ENCODE data around the gene PIK3R1. TPM values are rescaled to one million over a fixed set of nuclear protein-coding genes. Genes with fewer than 3 reads are reported as not detected.

Gene PIK3R1
- total RNA-seq, 1 donor, result 26.8 TPM

GRCh38 chr5:68299575-68299974 is 84.0 kb downstream of the PIK3R1 start:
- no peaks in the 10 kb centered on the region for H3K9me3 ChIP-seq (ENCODE audit: low read depth, low read length)
- no peak overlapping the region for H3K27ac ChIP-seq (ENCODE audit: low read depth, low read length)
- H3K27me3 ChIP-seq (ENCODE audit: insufficient read depth, low read length), result no peaks in the 10 kb centered on the region
- H3K4me1 ChIP-seq (ENCODE audit: insufficient read depth, low read length), result peaks cover 14% of the 10 kb centered on the region
- peaks cover 35% of the 10 kb centered on the region for H3K36me3 ChIP-seq (ENCODE audit: insufficient read depth, low read length)
- H3K4me2 ChIP-seq (ENCODE audit: insufficient read depth, low read length), result no peak overlapping the region
- no peaks in the 10 kb centered on the region for H4K20me1 ChIP-seq (ENCODE audit: insufficient read depth, low read length)
- no peak for DNase-seq (ENCODE audit: insufficient read length, low spot score, missing footprints)
- no peak for TF ChIP-seq CTCF (IDR thresholded peaks at IDR 0.05; ENCODE audit: extremely low read depth, low read depth, low read length)
- H3K4me3 ChIP-seq (ENCODE audit: insufficient read depth, low read length), result no peak overlapping the region
- no peaks in the 10 kb centered on the region for H3K79me2 ChIP-seq (ENCODE audit: insufficient read depth, low read length)
- no peak overlapping the region for H2AFZ ChIP-seq (ENCODE audit: low read length)

- no peak overlapping the region for H3K4me2 ChIP-seq (ENCODE audit: insufficient read depth, low read length)
- no peak overlapping the region for H3K27ac ChIP-seq (ENCODE audit: low read depth, low read length)
- no peak overlapping the region for H2AFZ ChIP-seq (ENCODE audit: low read length)
- no peak overlapping the region for H3K4me3 ChIP-seq (ENCODE audit: insufficient read depth, low read length)
- no peaks in the 10 kb centered on the region for H3K79me2 ChIP-seq (ENCODE audit: insufficient read depth, low read length)
- peaks cover 15% of the 10 kb centered on the region for H3K4me1 ChIP-seq (ENCODE audit: insufficient read depth, low read length)
- H4K20me1 ChIP-seq (ENCODE audit: insufficient read depth, low read length), result no peaks in the 10 kb centered on the region
- H3K36me3 ChIP-seq (ENCODE audit: insufficient read depth, low read length), result peaks cover 4% of the 10 kb centered on the region
- no peaks in the 10 kb centered on the region for H3K9me3 ChIP-seq (ENCODE audit: low read depth, low read length)
- H3K27me3 ChIP-seq (ENCODE audit: insufficient read depth, low read length), result no peaks in the 10 kb centered on the region
- peak; percentile 62 for DNase-seq (ENCODE audit: insufficient read length, low spot score, missing footprints)
- no peak for TF ChIP-seq CTCF (IDR thresholded peaks at IDR 0.05; ENCODE audit: extremely low read depth, low read depth, low read length)
These were observed 87.6 kb downstream of the PIK3R1 start for GRCh38 chr5:68303038-68303738.

GRCh38 chr5:68303754-68304420 is 88.3 kb downstream of the PIK3R1 start:
- TF ChIP-seq CTCF (IDR thresholded peaks at IDR 0.05; ENCODE audit: extremely low read depth, low read depth, low read length), result no peak
- no peaks in the 10 kb centered on the region for H4K20me1 ChIP-seq (ENCODE audit: insufficient read depth, low read length)
- no peak overlapping the region for H3K4me2 ChIP-seq (ENCODE audit: insufficient read depth, low read length)
- H3K79me2 ChIP-seq (ENCODE audit: insufficient read depth, low read length), result no peaks in the 10 kb centered on the region
- no peaks in the 10 kb centered on the region for H3K27me3 ChIP-seq (ENCODE audit: insufficient read depth, low read length)
- peaks cover 3% of the 10 kb centered on the region for H3K36me3 ChIP-seq (ENCODE audit: insufficient read depth, low read length)
- no peaks in the 10 kb centered on the region for H3K9me3 ChIP-seq (ENCODE audit: low read depth, low read length)
- DNase-seq (ENCODE audit: insufficient read length, low spot score, missing footprints), result no peak
- H3K27ac ChIP-seq (ENCODE audit: low read depth, low read length), result no peak overlapping the region
- no peak overlapping the region for H2AFZ ChIP-seq (ENCODE audit: low read length)
- H3K4me3 ChIP-seq (ENCODE audit: insufficient read depth, low read length), result no peak overlapping the region
- peaks cover 15% of the 10 kb centered on the region for H3K4me1 ChIP-seq (ENCODE audit: insufficient read depth, low read length)

- Histone ChIP-seq H3K27ac (ENCODE audit: low read depth, low read length) (no peak overlapping the region), H3K4me1 (ENCODE audit: insufficient read depth, low read length) (peaks cover 9% of the 10 kb centered on the region), H3K9me3 (ENCODE audit: low read depth, low read length) (no peaks in the 10 kb centered on the region), H2AFZ (ENCODE audit: low read length) (no peak overlapping the region), H3K79me2 (ENCODE audit: insufficient read depth, low read length) (no peaks in the 10 kb centered on the region), H3K36me3 (ENCODE audit: insufficient read depth, low read length) (peaks cover 3% of the 10 kb centered on the region), H4K20me1 (ENCODE audit: insufficient read depth, low read length) (no peaks in the 10 kb centered on the region), H3K4me3 (ENCODE audit: insufficient read depth, low read length) (no peak overlapping the region), H3K4me2 (ENCODE audit: insufficient read depth, low read length) (no peak overlapping the region), H3K27me3 (ENCODE audit: insufficient read depth, low read length) (no peaks in the 10 kb centered on the region)
- DNase-seq (ENCODE audit: insufficient read length, low spot score, missing footprints), result no peak
- TF ChIP-seq CTCF (IDR thresholded peaks at IDR 0.05; ENCODE audit: extremely low read depth, low read depth, low read length), result no peak
These were observed 89.0 kb downstream of the PIK3R1 start for GRCh38 chr5:68304421-68305052.
